ENCODE results near the gene HIVEP2.

The HIVEP2 gene

GRCh38 chr6:142944124-142945048, 590 bp downstream of the HIVEP2 start:
- DNase-seq: peak; percentile 95

- DNase-seq: no peak
Observed at GRCh38 chr6:142943711-142944123, 1.3 kb downstream of the HIVEP2 start.

GRCh38 chr6:142942805-142943227, 2.2 kb downstream of the HIVEP2 start:
- no peak for DNase-seq

GRCh38 chr6:142942238-142942637, 2.7 kb downstream of the HIVEP2 start:
- DNase-seq: no peak

- DNase-seq: no peak
Observed at GRCh38 chr6:142941018-142941417, 4.0 kb downstream of the HIVEP2 start.

- DNase-seq: no peak
Observed at GRCh38 chr6:142940487-142940886, 4.5 kb downstream of the HIVEP2 start.

- no peak for DNase-seq
Observed at GRCh38 chr6:142938510-142938909, 6.5 kb downstream of the HIVEP2 start.

- DNase-seq: no peak
Observed at GRCh38 chr6:142937986-142938385, 7.0 kb downstream of the HIVEP2 start.

GRCh38 chr6:142935553-142936517, 9.1 kb downstream of the HIVEP2 start:
- no peak for DNase-seq

- DNase-seq: no peak
Observed at GRCh38 chr6:142934599-142934998, 10.4 kb downstream of the HIVEP2 start.

GRCh38 chr6:142934106-142934505, 10.9 kb downstream of the HIVEP2 start:
- DNase-seq: no peak

- DNase-seq: no peak
Observed at GRCh38 chr6:142933701-142934100, 11.3 kb downstream of the HIVEP2 start.

GRCh38 chr6:142932889-142933288, 12.1 kb downstream of the HIVEP2 start:
- no peak for DNase-seq

GRCh38 chr6:142929751-142930358, 15.1 kb downstream of the HIVEP2 start:
- DNase-seq: no peak

GRCh38 chr6:142927904-142928303, 17.1 kb downstream of the HIVEP2 start:
- DNase-seq: no peak

GRCh38 chr6:142927271-142927580, 17.8 kb downstream of the HIVEP2 start:
- DNase-seq: no peak

GRCh38 chr6:142926494-142927270, 18.3 kb downstream of the HIVEP2 start:
- DNase-seq: peak; percentile 89

- no peak for DNase-seq
Observed at GRCh38 chr6:142926177-142926493, 18.8 kb downstream of the HIVEP2 start.

GRCh38 chr6:142925575-142926110, 19.3 kb downstream of the HIVEP2 start:
- no peak for DNase-seq

GRCh38 chr6:142918339-142919042, 26.5 kb downstream of the HIVEP2 start:
- no peak for DNase-seq

GRCh38 chr6:142916881-142917280, 28.1 kb downstream of the HIVEP2 start:
- no peak for DNase-seq

All from right hindlimb (tissue), 1 donor.